Esophagus squamous epithelium (tissue), 5 donors: ENCODE data around the gene NHLH1. TPM values are rescaled to one million over a fixed set of nuclear protein-coding genes. Genes with fewer than 3 reads are reported as not detected.

ENCODE experiments used
- DNase-seq: peaks from one replicate; lab custom pipeline; 2025; lab: John Stamatoyannopoulos, UW
- H3K27ac ChIP-seq, 4 donors: fragments of 200-600 bp; sonication (generic); one replicate each; pipeline ENCODE4 v1.5.1; 2016 to 2019; ENCODE audit warnings: mild to moderate bottlenecking in 1 of 4
- H3K27me3 ChIP-seq, 4 donors: fragments of 200-600 bp; sonication (generic); 1 replicate in 3 of 4; 2 replicates in 1 of 4; pipeline versions ENCODE4 v1.5.1 to v1.6.0; 2017 to 2021; ENCODE audit warnings: antibody characterized with exemption in 1 of 4
- H3K36me3 ChIP-seq, 3 donors: fragments of 200-600 bp; sonication (generic); one replicate each; pipeline ENCODE4 v1.5.1; 2016 to 2019
- H3K4me1 ChIP-seq, 3 donors: fragments of 200-600 bp; sonication (generic); one replicate each; pipeline ENCODE4 v1.5.1; 2017 to 2019
- H3K4me3 ChIP-seq, 4 donors: fragments of 200-600 bp; sonication (generic); 1 replicate in 3 of 4; 2 replicates in 1 of 4; pipeline ENCODE4 v1.5.1; 2016 to 2019; ENCODE audit warnings: mild to moderate bottlenecking in 2 of 4, moderate library complexity in 1 of 4
- H3K9me3 ChIP-seq, 3 donors: fragments of 200-600 bp; sonication (generic); one replicate each; pipeline ENCODE4 v1.5.1; 2016 to 2019
- POLR2A ChIP-seq, 4 donors: fragments of 450-650 bp; IDR thresholded peaks; one replicate each; pipeline ENCODE4 v1.6.1; 2017; ENCODE audit warnings: antibody characterized with exemption in 4 of 4, mild to moderate bottlenecking in 4 of 4, moderate library complexity in 3 of 4
- WGBS, 2 donors: methylation state at CpG; one replicate each; pipeline ENCODE4 v1.1.5; 2018; 5-methylcytosine and 5-hydroxymethylcytosine counted together
- intact Hi-C: fragments of 100-400 bp; cut with DNase I; formaldehyde crosslinking; loops from one replicate; pipeline ENCODE4 v1.15.0; 2022
- total RNA-seq, 4 donors: library from RNA; depleted of rRNA; stranded (reverse); fragments of >200 nt; gene quantifications; one replicate each; pipeline ENCODE4 v1.1.0, GENCODE V29; 2016
- TF ChIP-seq, protein P1 (sequence below), 6 experiments: fragments of 450-650 bp in 4 of 6; fragments of 200-600 bp in 2 of 6; sonication (generic) in 2 of 6; IDR thresholded peaks; one replicate each; pipeline ENCODE4 v1.5.1; 2016 to 2019; ENCODE audit warnings: antibody characterized with exemption in 6 of 6, mild to moderate bottlenecking in 4 of 6, moderate library complexity in 4 of 6
- donor health status: DM: yes; HTN: yes; CAD: no.

NHLH1 gene
- total RNA-seq, 4 donors from 2014 or later: 0.19 TPM; not detected in 3

GRCh38 chr1:160402001-160402795 lies 35.3 kb downstream of the NHLH1 start:
- Histone ChIP-seq H3K27ac (peak overlapping the region in 1 of 4 donors; percentile 85), H3K4me1 (peaks cover 5 to 88% (median 56%) of the 10 kb centered on the region in 3 donors), H3K27me3 (peaks cover 0 to 17% (median 0%) of the 10 kb centered on the region in 4 donors), H3K36me3 (no peaks in the 10 kb centered on the region), H3K9me3 (no peaks in the 10 kb centered on the region), H3K4me3 (peak overlapping the region in 2 of 4 donors; percentile 84 to 90)
- no peak for DNase-seq
- WGBS, 2 donors: 58 to 63% methylated on average over 9 of the region's 9 CpGs
- no peak for TF ChIP-seq POLR2A (IDR thresholded peaks at IDR 0.05)
- intact Hi-C loops: no loop called here

- 57 to 67% methylated on average over 3 of the region's 3 CpGs for WGBS, 2 donors
- DNase-seq: no peak
- H3K36me3 ChIP-seq: no peaks in the 10 kb centered on the region
- H3K27me3 ChIP-seq: peaks cover 0 to 17% (median 0%) of the 10 kb centered on the region in 4 donors
- H3K27ac ChIP-seq: peak overlapping the region in 2 of 4 donors; percentile 34 to 50
- no peak overlapping the region for H3K4me3 ChIP-seq
- TF ChIP-seq, protein P1, sequence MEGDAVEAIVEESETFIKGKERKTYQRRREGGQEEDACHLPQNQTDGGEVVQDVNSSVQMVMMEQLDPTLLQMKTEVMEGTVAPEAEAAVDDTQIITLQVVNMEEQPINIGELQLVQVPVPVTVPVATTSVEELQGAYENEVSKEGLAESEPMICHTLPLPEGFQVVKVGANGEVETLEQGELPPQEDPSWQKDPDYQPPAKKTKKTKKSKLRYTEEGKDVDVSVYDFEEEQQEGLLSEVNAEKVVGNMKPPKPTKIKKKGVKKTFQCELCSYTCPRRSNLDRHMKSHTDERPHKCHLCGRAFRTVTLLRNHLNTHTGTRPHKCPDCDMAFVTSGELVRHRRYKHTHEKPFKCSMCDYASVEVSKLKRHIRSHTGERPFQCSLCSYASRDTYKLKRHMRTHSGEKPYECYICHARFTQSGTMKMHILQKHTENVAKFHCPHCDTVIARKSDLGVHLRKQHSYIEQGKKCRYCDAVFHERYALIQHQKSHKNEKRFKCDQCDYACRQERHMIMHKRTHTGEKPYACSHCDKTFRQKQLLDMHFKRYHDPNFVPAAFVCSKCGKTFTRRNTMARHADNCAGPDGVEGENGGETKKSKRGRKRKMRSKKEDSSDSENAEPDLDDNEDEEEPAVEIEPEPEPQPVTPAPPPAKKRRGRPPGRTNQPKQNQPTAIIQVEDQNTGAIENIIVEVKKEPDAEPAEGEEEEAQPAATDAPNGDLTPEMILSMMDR (IDR thresholded peaks at IDR 0.05): no peak
- no peak for TF ChIP-seq POLR2A (IDR thresholded peaks at IDR 0.05)
- intact Hi-C loops: no loop called here
- H3K9me3 ChIP-seq: no peaks in the 10 kb centered on the region
- H3K4me1 ChIP-seq: peaks cover 10 to 99% (median 63%) of the 10 kb centered on the region in 3 donors
Measured at GRCh38 chr1:160403244-160403643, 36.4 kb downstream of the NHLH1 start.

- intact Hi-C loops: no loop called here
- no peak for TF ChIP-seq POLR2A (IDR thresholded peaks at IDR 0.05)
- TF ChIP-seq, protein P1 (IDR thresholded peaks at IDR 0.05): no peak
Measured at GRCh38 chr1:160404094-160404493, 37.2 kb downstream of the NHLH1 start.

DNA sequence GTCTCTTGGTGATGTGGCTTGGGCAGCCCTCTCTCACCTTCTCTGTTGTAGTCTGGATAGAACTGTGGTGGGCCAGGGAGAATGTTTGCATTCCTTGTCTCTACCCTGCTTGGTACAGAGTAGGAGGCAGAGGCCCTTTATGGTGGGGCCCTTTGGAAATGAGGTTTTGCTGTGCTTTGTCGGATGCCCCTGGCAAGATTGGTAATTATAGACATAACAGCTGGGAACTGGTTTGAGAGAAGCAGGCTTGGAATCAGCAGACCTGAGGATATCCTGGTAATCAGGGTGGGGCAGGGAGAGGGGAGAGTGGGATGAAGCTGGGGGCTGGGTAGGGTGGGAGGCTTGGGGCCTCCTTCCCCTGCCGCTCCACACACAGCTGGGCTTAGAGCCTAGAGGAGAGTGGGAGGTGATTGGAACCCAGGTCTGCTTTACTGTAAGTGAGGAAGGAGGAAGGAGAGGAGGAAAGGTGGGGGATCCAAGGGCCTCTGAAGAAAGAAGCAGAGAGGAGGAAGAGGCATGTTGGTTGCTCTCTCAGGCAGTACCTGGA lies 38.5 kb downstream of the NHLH1 start:
- 46 to 82% methylated on average over 1 to 2 of the region's 2 CpGs for WGBS, 2 donors

More at GRCh38 chr1:160404094-160404493, 37.2 kb downstream of the NHLH1 start:
- Histone ChIP-seq H3K4me3 (no peak overlapping the region), H3K27ac (peak overlapping the region in 2 of 4 donors; percentile 34 to 86), H3K4me1 (peaks cover 18 to 100% (median 69%) of the 10 kb centered on the region in 3 donors), H3K27me3 (peaks cover 0 to 17% (median 0%) of the 10 kb centered on the region in 4 donors), H3K9me3 (no peaks in the 10 kb centered on the region), H3K36me3 (no peaks in the 10 kb centered on the region)
- DNase-seq: no peak
- WGBS, 2 donors: 62 to 79% methylated on average over 3 of the region's 3 CpGs

DNA sequence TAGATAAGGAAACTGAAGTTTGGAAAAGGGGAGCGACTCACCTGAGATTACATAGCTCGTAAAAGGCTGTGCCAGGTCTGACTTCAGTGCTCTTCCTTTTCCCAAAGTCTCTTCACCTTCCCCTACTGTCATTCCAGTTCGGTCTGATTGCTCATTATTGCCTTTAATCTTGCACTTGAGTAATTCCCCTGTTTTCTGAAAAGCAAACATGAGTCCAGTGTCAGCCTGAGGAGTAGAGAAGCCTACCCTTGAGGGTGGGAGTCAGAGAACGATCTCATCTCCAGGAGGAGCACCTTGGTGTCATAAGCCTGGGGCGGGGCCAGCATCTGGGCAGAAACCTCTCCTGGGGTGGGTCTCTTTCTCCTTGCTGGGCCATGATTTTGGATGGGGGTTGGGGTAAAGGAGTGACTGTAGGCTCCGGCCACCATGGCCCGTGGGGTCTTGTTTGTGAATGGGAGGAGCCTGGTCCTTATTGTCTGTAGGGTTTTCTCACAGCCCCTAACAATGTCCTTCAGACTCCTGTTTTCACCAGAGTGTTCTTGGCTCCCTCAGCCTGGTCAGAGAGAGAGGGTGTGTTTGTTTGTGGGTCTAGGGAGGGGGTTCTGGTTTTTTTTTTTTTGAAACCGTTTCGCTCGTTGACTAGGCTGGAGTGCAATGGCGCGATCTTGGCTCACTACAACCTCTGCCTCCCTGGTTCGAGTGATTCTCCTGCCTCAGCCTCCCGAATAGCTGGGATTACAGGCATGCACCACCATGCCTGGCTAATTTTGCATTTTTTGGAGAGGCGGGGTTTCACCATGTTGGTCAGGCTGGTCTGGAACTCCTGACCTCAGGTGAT lies 39.5 kb downstream of the NHLH1 start:
- Histone ChIP-seq H3K4me3 (no peak overlapping the region), H3K27me3 (peaks cover 0 to 4% (median 0%) of the 10 kb centered on the region in 4 donors), H3K9me3 (no peaks in the 10 kb centered on the region), H3K36me3 (no peaks in the 10 kb centered on the region), H3K27ac (peak overlapping the region in 3 of 4 donors; percentile 78 to 88 (median 86)), H3K4me1 (peaks cover 24 to 100% (median 62%) of the 10 kb centered on the region in 3 donors)
- WGBS, 2 donors: 65 to 70% methylated on average over 5 to 10 of the region's 15 CpGs
- intact Hi-C loops: no loop called here
- TF ChIP-seq, protein P1 (IDR thresholded peaks at IDR 0.05): no peak
- no peak for TF ChIP-seq POLR2A (IDR thresholded peaks at IDR 0.05)
- DNase-seq: no peak

More for the DNA sequence above, 38.5 kb downstream of the NHLH1 start:
- peaks cover 24 to 100% (median 62%) of the 10 kb centered on the region in 3 donors for H3K4me1 ChIP-seq
- no peaks in the 10 kb centered on the region for H3K9me3 ChIP-seq
- H3K27me3 ChIP-seq: peaks cover 0 to 13% (median 0%) of the 10 kb centered on the region in 4 donors
- TF ChIP-seq POLR2A (IDR thresholded peaks at IDR 0.05): no peak
- TF ChIP-seq, protein P1 (IDR thresholded peaks at IDR 0.05): no peak
- no peaks in the 10 kb centered on the region for H3K36me3 ChIP-seq
- no peak for DNase-seq
- no peak overlapping the region for H3K4me3 ChIP-seq
- H3K27ac ChIP-seq: peak overlapping the region in 3 of 4 donors; percentile 20 to 88 (median 86)
- intact Hi-C loops: no loop called here
